Endothelial cell (in vitro differentiated cells): Measurements from ENCODE around the gene OAS3. TPM values are rescaled to one million over a fixed set of nuclear protein-coding genes. Genes with fewer than 3 reads are reported as not detected.

Experiments used
- DNase-seq: peaks from one replicate; pipeline ENCODE4 v3.0.0; 2021; ENCODE audit warnings: low spot score
- H3K27ac Mint-ChIP-seq: one replicate; pipeline ENCODE4 v1.8.0; 2021; ENCODE audit warnings: mixed read lengths, inconsistent platforms; ENCODE audit not compliant: unreplicated experiment
- H3K27me3 Mint-ChIP-seq: one replicate; pipeline ENCODE4 v1.8.0; 2021; ENCODE audit warnings: mild to moderate bottlenecking, moderate library complexity, mixed read lengths, inconsistent platforms; ENCODE audit not compliant: unreplicated experiment
- H3K36me3 Mint-ChIP-seq: one replicate; pipeline ENCODE4 v1.8.0; 2021; ENCODE audit warnings: mild to moderate bottlenecking, low read depth, mixed read lengths, inconsistent platforms; ENCODE audit not compliant: unreplicated experiment
- H3K4me1 Mint-ChIP-seq: one replicate; pipeline ENCODE4 v1.8.0; 2021; ENCODE audit warnings: mild to moderate bottlenecking, mixed read lengths, inconsistent platforms; ENCODE audit not compliant: unreplicated experiment
- H3K4me3 Mint-ChIP-seq: one replicate; pipeline ENCODE4 v1.8.0; 2021; ENCODE audit warnings: mild to moderate bottlenecking, mixed read lengths, inconsistent platforms; ENCODE audit not compliant: unreplicated experiment
- H3K9me3 Mint-ChIP-seq: one replicate; pipeline ENCODE4 v1.8.0; 2021; ENCODE audit warnings: mixed read lengths, inconsistent platforms; ENCODE audit not compliant: unreplicated experiment
- CTCF ChIP-seq: fragments of 200-600 bp; sonication (generic); IDR thresholded peaks from one replicate; pipeline ENCODE4 v1.5.0; 2021; ENCODE audit warnings: antibody characterized with exemption; ENCODE audit not compliant: unreplicated experiment
- total RNA-seq: library from RNA; stranded (reverse); fragmentation: NEBNext Ultra II Directional; extraction: Animal tissue kit (Norgen Biotek cat#: 25700); gene quantifications from one replicate; pipeline ENCODE4 v1.2.1, GENCODE V29; 2021; ENCODE audit not compliant: unreplicated experiment

Gene OAS3
- total RNA-seq, 1 donor from 2014 or later = 2.2 TPM

DNA sequence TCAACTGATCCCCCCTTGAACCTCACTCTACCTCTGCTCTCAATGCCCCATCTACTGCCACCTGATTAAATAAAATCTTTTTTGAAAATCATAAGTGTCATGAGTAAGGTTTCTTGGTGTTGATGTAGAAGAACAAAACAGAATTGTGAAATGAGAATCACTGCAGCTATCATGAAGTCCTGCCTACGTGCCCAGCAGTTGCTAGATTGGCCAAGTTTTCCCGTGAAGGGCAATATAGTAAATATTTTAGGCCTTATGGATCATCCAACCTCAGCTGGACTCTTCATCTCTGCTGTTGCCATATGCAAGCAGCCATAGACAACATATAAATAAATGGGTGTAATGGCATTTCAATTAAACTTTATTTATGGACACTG, 5.2 kb upstream of the OAS3 start:
- no peak overlapping the region for H3K4me3 Mint-ChIP-seq
- H3K4me1 Mint-ChIP-seq = peaks cover 2% of the 10 kb centered on the region
- TF ChIP-seq CTCF = no peak
- H3K9me3 Mint-ChIP-seq = no peaks in the 10 kb centered on the region
- H3K27ac Mint-ChIP-seq = no peak overlapping the region
- H3K36me3 Mint-ChIP-seq = no peaks in the 10 kb centered on the region
- H3K27me3 Mint-ChIP-seq = no peaks in the 10 kb centered on the region
- DNase-seq = no peak

DNA sequence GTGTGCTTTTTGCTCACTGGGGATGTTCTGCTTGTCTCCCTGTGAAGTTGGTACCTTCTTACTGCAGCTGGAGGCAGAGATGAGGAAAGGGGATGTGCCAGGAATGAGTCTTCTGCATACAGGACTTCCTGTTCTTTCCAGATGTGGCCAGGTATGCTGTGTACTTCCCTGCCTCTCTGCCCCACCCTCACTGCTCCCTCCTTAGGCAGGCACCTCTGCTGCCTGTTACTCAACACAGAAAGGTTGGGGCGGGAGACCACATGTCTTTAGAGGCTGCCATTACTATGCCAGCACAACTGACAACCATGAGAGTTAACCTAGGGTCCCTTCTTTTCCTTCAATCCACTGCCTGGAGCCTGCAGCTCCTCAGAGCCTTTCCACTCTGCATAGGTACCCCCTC, 2.0 kb upstream of the OAS3 start:
- TF ChIP-seq CTCF = no peak
- H3K4me3 Mint-ChIP-seq = no peak overlapping the region
- H3K27me3 Mint-ChIP-seq = peaks cover 2% of the 10 kb centered on the region
- H3K4me1 Mint-ChIP-seq = peaks cover 15% of the 10 kb centered on the region
- no peaks in the 10 kb centered on the region for H3K36me3 Mint-ChIP-seq
- H3K9me3 Mint-ChIP-seq = no peaks in the 10 kb centered on the region
- DNase-seq = no peak
- H3K27ac Mint-ChIP-seq = no peak overlapping the region

DNA sequence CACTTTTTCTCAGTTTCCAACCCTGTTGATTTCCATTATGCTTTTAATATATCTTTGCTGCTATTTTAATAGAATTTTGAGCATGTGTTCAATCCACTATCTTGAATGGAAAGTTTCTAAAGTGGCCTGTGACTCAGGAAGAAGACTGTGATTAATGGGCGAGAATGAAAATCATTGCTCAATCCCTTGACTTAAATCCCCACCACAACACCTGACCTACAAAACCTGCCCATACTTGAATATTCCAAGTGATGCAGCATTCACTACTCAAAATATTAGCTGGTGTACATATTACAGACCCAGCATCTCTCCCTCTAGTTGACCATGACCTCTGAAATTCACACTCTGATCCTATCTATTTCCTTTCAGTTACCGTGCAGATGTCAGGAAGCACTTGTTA, 1.3 kb upstream of the OAS3 start:
- Mint-ChIP-seq H3K27ac (no peak overlapping the region), H3K27me3 (peaks cover 2% of the 10 kb centered on the region), H3K9me3 (no peaks in the 10 kb centered on the region), H3K36me3 (no peaks in the 10 kb centered on the region), H3K4me1 (peaks cover 15% of the 10 kb centered on the region), H3K4me3 (no peak overlapping the region)
- no peak for DNase-seq
- TF ChIP-seq CTCF = no peak

- no peaks in the 10 kb centered on the region for H3K9me3 Mint-ChIP-seq
- H3K36me3 Mint-ChIP-seq = no peaks in the 10 kb centered on the region
- DNase-seq = no peak
- H3K27me3 Mint-ChIP-seq = peaks cover 2% of the 10 kb centered on the region
- no peak for TF ChIP-seq CTCF
- peaks cover 15% of the 10 kb centered on the region for H3K4me1 Mint-ChIP-seq
- H3K27ac Mint-ChIP-seq = no peak overlapping the region
- peak overlapping the region; percentile 79 for H3K4me3 Mint-ChIP-seq
Observed at GRCh38 chr12:112938751-112939150, 477 bp downstream of the OAS3 start.

- no peak for TF ChIP-seq CTCF
- Mint-ChIP-seq H3K4me1 (peaks cover 15% of the 10 kb centered on the region), H3K36me3 (no peaks in the 10 kb centered on the region), H3K27ac (no peak overlapping the region), H3K27me3 (peaks cover 2% of the 10 kb centered on the region), H3K9me3 (no peaks in the 10 kb centered on the region), H3K4me3 (no peak overlapping the region)
- no peak for DNase-seq
Observed at GRCh38 chr12:112939761-112940381, 1.6 kb downstream of the OAS3 start.
